Measurements from ENCODE around the gene CNIH3.

Gene CNIH3

DNA sequence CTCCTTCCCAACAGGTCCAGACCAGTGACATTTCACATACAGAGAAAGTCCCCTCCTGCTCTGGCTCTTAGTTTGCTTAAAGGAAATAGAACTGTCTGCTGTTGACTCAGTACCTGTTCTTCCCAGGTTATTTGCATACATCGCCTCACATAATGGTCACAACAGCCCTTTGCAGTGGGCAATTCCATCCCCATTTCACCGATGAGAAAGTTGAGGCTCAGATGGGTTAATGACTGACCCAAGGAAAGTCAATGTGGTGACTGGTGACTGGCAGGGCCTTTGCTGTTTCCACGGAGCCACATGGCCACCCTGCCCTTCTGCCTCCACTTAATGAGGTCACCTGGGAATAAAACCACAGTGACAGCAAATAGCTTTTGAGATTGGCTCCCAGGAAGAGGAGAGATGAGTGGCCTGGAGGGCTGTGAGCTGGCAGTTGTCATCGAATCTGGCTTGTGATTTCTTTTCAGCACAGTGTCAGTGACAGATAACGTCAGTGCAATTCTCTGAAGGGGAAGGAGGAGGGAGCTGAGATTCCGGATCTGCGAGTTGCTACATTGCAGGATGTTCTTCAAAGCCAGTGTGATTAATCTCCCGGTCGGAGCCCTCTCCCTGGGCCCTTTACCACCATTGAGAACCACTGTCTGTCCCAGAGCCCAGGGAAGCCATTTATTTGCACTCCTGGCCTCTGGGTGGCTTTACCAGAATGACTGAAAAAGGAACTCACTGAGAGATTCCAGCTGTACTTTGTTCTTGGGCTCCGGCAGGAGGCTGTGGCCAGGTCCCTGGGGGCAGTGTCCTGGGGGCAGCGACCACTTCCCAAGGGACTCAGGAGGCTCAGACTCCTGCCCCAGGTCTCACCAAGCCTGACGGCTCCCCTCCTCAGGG lies 117.2 kb downstream of the CNIH3 start:
- no peak overlapping the region for H3K9ac ChIP-seq (ENCODE audit: low read length)
- no peaks in the 10 kb centered on the region for H3K9me2 ChIP-seq (replicated peaks; ENCODE audit: insufficient read depth, low read length)
- H3K4me3 ChIP-seq (ENCODE audit: insufficient read depth, low read length, poor library complexity, severe bottlenecking), result no peak overlapping the region
- H3F3A ChIP-seq (ENCODE audit: insufficient read depth), result no peaks in the 10 kb centered on the region
- H3K4me2 ChIP-seq (ENCODE audit: low read depth, low read length, poor library complexity, severe bottlenecking), result no peak overlapping the region
- no peaks in the 10 kb centered on the region for H3K79me2 ChIP-seq (ENCODE audit: insufficient read depth, low read length)
- H3K9me3 ChIP-seq (ENCODE audit: insufficient read depth, low read length), result no peaks in the 10 kb centered on the region
- H4K20me1 ChIP-seq (ENCODE audit: low read depth, low read length), result no peaks in the 10 kb centered on the region
- no peak overlapping the region for H2AFZ ChIP-seq (ENCODE audit: low read depth, low read length, severe bottlenecking)
- TF ChIP-seq EZH2phosphoT487 (conservative IDR thresholded peaks at IDR 0.05; ENCODE audit: low read length), result no peak
- TF ChIP-seq, protein P1, sequence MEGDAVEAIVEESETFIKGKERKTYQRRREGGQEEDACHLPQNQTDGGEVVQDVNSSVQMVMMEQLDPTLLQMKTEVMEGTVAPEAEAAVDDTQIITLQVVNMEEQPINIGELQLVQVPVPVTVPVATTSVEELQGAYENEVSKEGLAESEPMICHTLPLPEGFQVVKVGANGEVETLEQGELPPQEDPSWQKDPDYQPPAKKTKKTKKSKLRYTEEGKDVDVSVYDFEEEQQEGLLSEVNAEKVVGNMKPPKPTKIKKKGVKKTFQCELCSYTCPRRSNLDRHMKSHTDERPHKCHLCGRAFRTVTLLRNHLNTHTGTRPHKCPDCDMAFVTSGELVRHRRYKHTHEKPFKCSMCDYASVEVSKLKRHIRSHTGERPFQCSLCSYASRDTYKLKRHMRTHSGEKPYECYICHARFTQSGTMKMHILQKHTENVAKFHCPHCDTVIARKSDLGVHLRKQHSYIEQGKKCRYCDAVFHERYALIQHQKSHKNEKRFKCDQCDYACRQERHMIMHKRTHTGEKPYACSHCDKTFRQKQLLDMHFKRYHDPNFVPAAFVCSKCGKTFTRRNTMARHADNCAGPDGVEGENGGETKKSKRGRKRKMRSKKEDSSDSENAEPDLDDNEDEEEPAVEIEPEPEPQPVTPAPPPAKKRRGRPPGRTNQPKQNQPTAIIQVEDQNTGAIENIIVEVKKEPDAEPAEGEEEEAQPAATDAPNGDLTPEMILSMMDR (IDR thresholded peaks at IDR 0.05; ENCODE audit: insufficient read depth, low read length, poor library complexity, severe bottlenecking), result no peak
- no peaks in the 10 kb centered on the region for H3K36me3 ChIP-seq (ENCODE audit: low read length)
- H3K27ac ChIP-seq (ENCODE audit: low read depth, low read length), result no peak overlapping the region
- no peaks in the 10 kb centered on the region for H3K27me3 ChIP-seq (ENCODE audit: low read length)

GRCh38 chr1:224734261-224734935 lies 118.3 kb downstream of the CNIH3 start:
- no peaks in the 10 kb centered on the region for H3K27me3 ChIP-seq (ENCODE audit: low read length)
- H3K9me2 ChIP-seq (replicated peaks; ENCODE audit: insufficient read depth, low read length), result no peaks in the 10 kb centered on the region
- no peak overlapping the region for H3K9ac ChIP-seq (ENCODE audit: low read length)
- no peaks in the 10 kb centered on the region for H3K79me2 ChIP-seq (ENCODE audit: insufficient read depth, low read length)
- H3K4me2 ChIP-seq (ENCODE audit: low read depth, low read length, poor library complexity, severe bottlenecking), result no peak overlapping the region
- H4K20me1 ChIP-seq (ENCODE audit: low read depth, low read length), result no peaks in the 10 kb centered on the region
- no peak for TF ChIP-seq EZH2phosphoT487 (conservative IDR thresholded peaks at IDR 0.05; ENCODE audit: low read length)
- TF ChIP-seq, protein P1 (IDR thresholded peaks at IDR 0.05; ENCODE audit: insufficient read depth, low read length, poor library complexity, severe bottlenecking), result no peak
- H2AFZ ChIP-seq (ENCODE audit: low read depth, low read length, severe bottlenecking), result no peak overlapping the region
- no peaks in the 10 kb centered on the region for H3K36me3 ChIP-seq (ENCODE audit: low read length)
- no peak overlapping the region for H3K27ac ChIP-seq (ENCODE audit: low read depth, low read length)
- H3K4me3 ChIP-seq (ENCODE audit: insufficient read depth, low read length, poor library complexity, severe bottlenecking), result no peak overlapping the region
- H3F3A ChIP-seq (ENCODE audit: insufficient read depth), result no peaks in the 10 kb centered on the region
- H3K9me3 ChIP-seq (ENCODE audit: insufficient read depth, low read length), result no peaks in the 10 kb centered on the region

DNA sequence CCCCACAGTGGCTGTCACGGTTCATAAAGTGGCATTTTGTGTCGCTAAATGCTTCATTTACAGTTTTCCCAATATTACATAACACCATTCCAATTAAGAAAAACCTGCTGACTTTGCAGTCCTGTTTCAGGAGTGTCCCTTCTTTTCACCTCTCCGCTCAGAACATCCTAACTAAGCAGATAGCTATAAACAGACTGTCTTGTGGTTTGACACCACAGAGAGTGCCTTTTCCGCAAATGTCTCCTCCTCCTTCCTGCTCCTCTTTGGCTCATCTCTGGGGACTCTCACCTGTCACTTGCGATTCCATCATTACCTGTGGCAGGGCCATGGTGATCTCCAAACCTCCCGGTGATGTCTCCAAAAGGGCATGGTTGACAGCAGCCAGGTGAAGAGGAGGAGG lies 119.0 kb downstream of the CNIH3 start:
- Histone ChIP-seq H3K4me3 (ENCODE audit: insufficient read depth, low read length, poor library complexity, severe bottlenecking) (no peak overlapping the region), H3K79me2 (ENCODE audit: insufficient read depth, low read length) (no peaks in the 10 kb centered on the region), H2AFZ (ENCODE audit: low read depth, low read length, severe bottlenecking) (no peak overlapping the region), H3K27me3 (ENCODE audit: low read length) (no peaks in the 10 kb centered on the region), H3K9me3 (ENCODE audit: insufficient read depth, low read length) (no peaks in the 10 kb centered on the region), H3K4me2 (ENCODE audit: low read depth, low read length, poor library complexity, severe bottlenecking) (no peak overlapping the region), H3K9me2 (replicated peaks; ENCODE audit: insufficient read depth, low read length) (no peaks in the 10 kb centered on the region), H3K27ac (ENCODE audit: low read depth, low read length) (no peak overlapping the region), H4K20me1 (ENCODE audit: low read depth, low read length) (no peaks in the 10 kb centered on the region), H3K9ac (ENCODE audit: low read length) (no peak overlapping the region), H3F3A (ENCODE audit: insufficient read depth) (no peaks in the 10 kb centered on the region), H3K36me3 (ENCODE audit: low read length) (no peaks in the 10 kb centered on the region)
- TF ChIP-seq, protein P1 (IDR thresholded peaks at IDR 0.05; ENCODE audit: insufficient read depth, low read length, poor library complexity, severe bottlenecking), result no peak
- TF ChIP-seq EZH2phosphoT487 (conservative IDR thresholded peaks at IDR 0.05; ENCODE audit: low read length), result no peak
